GM15510 (cell line): Measurements from ENCODE around the gene CREB3L1.

Source experiments
- POLR2A ChIP-seq: IDR thresholded peaks from 3 replicates; pipeline ENCODE4 v1.6.1; 2011; ENCODE audit warnings: borderline replicate concordance; ENCODE audit not compliant: insufficient read length; ENCODE audit errors: extremely low read depth

The CREB3L1 gene

DNA sequence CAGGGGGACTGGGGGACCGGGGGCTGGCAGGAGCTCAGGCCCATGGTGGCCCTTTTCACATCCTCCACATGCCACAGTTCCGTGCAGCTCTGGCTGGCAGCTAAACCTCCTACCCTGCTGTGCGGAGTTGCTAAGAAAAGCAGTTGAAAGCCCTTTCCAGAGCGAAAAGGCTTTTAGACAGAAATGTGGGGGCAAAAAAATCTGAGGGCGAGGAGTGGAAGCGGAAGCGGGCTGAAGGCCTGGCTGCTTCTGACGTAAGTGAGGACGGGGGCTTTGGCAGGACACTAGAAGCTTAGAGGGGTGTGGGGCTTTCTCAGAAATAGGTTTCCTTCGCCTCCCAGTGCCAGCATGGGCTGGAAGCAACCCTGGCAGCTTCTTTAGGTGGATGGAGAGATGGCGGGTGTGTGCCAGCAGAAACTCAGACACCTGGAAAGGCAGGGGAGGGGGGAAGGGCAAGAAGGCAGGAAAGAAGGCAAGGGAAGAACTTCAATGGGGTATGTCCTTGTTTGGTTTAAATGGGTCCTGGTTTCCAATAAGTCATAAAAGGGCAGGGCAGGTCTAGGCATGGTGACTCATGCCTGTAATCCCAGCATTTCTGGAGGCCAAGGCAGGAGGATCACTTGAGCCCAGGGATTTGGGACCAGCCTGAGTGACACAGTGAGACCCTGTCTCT lies 58.6 kb downstream of the CREB3L1 start:
- no peak for TF ChIP-seq POLR2A

DNA sequence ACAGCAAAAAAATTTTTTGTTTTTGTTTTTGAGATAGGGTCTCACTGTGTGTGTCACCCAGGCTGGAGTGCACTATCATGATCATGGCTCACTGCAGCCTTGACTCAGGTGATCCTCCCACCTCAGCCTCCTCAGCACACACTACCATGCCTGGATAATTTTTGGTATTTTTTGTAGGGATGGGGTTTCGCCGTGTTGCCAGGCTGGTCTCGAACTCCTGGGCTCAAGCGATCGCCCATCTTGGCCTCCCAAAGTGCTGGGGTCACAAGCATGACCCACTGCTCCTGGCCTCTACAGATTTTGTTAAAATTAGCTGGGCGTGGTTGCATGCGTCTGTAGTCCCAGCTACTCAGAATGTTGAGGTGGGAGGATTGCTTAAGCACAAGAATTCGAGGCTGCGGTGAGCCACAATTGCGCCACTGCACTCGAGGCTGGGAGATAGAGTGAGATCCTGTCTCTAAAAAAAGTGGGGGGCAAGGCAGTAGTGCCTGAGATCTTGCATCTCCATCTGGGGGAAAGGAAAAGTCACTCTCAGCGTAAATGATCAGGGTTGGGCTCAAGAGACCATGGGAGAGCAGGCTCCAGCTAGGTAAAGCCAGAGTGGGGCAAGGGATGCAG lies 59.2 kb downstream of the CREB3L1 start:
- TF ChIP-seq POLR2A, result no peak

DNA sequence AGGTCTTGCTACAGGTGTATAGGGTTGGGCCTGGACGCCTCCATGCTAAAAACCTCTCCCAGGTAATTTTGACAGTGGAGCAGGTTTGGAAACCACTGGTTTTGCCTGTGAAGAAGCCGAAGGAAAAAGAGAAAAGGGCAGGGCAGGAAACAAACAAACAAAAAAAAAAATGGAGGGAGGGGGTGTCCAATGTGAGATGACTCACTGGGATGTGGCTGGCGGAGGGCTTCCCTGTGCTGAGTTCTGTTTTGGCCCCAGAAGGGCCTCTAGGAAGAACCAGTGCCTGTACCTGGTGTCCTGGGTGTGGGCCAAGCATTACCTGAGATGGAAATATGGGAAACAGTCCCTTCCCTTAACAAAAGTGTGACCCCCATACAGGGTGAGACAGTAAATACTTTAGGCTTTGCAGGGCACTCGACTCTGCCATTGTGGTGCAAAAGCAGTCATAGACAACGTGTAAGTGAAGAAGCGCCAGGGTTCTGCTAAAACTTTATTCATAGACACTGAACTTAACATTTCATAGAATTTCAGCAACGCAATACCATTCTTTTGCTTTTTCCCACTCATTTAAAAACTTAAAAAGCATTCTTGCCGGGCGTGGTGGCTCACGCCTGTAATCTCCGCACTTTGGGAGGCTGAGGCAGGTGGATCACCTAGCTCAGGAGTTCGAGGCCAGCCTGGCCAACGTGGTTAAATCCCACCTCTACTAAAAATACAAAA lies 60.3 kb downstream of the CREB3L1 start:
- TF ChIP-seq POLR2A, result no peak

GRCh38 chr11:46338636-46338987 lies 61.1 kb downstream of the CREB3L1 start:
- TF ChIP-seq POLR2A, result no peak

DNA sequence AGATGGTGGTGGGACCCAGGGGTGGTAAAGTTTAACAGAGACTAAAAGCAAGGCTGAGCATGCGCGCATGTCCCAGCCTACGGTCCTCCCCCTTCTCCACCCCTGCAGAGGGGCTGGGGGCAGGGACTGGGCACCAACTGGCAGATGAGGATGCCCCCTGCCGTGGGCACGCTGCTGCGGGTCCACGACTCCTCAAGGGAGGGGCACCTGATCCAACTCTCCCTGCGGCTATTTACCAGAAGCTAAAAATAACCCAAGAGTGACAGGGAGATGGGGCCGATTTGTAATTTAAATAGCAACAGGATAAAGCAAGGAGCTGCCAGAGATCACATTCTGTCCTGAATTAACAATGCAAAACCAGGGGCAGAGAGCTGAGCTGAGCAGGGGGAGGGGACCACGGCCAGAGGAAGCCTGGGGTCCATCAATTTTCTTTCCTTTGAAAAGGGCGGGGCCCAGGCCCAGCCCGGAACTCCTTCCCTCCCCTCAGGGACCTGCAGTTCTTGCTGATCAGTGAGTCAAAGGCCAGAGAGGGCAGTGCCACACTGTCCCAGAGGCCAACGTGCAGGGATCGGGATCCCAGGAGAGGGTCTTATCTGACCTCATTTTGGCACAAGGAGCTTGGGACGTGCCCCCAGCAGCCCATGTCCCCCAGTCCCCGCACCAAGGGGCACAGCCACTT lies 61.7 kb downstream of the CREB3L1 start:
- TF ChIP-seq POLR2A, result no peak

GRCh38 chr11:46339816-46340215 lies 62.4 kb downstream of the CREB3L1 start:
- no peak for TF ChIP-seq POLR2A

DNA sequence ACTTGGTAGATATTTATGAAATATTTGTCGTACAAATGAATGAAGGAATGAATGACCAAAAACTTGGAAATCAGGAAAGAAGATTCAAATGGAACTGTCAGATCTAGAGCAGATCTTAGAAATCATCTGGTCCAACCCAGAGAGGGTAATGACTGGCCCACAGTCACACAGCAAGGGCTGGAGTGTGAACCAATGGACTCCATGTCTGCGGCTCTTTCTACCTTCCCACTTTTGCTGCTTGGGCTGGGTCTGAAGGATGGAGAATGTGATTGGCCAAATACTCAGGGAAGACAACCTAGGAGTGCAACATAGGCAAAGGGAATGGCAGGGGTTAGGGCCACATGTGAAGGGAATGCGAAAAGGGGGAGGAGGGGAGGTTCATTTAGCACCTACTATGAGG lies 64.0 kb downstream of the CREB3L1 start:
- no peak for TF ChIP-seq POLR2A

DNA sequence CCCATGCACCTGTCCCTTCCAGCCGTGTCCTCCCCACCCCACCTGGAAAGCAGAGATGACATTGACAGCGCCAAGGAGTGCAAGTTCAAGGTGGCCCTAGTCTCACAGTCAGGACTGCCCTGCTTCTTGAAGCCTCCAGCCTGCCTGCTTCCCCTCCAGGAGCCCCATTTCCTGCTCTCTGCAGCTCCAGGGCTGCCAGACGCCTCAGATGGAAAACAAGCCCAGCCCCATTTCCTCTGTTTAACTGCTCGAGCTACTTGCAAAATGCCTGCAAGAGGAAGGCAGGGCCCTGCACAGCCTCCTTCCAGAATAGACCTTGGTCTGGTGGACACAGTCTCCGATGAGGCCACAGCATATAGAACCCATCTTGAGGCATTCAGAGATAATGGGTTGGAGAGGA lies 64.8 kb downstream of the CREB3L1 start:
- no peak for TF ChIP-seq POLR2A

GRCh38 chr11:46343520-46343919 lies 66.1 kb downstream of the CREB3L1 start:
- no peak for TF ChIP-seq POLR2A

- no peak for TF ChIP-seq POLR2A
Observed at GRCh38 chr11:46345131-46345597, 67.7 kb downstream of the CREB3L1 start.

- no peak for TF ChIP-seq POLR2A
Observed at GRCh38 chr11:46345881-46346484, 68.5 kb downstream of the CREB3L1 start.

GRCh38 chr11:46346886-46347636 lies 69.6 kb downstream of the CREB3L1 start, which contains the start of gene DGKZ:
Gene DGKZ (plus strand): TSS chr11:46347463. CDS start chr11:46347660, 197 bp downstream.
- TF ChIP-seq POLR2A, result peak; percentile 63

DNA sequence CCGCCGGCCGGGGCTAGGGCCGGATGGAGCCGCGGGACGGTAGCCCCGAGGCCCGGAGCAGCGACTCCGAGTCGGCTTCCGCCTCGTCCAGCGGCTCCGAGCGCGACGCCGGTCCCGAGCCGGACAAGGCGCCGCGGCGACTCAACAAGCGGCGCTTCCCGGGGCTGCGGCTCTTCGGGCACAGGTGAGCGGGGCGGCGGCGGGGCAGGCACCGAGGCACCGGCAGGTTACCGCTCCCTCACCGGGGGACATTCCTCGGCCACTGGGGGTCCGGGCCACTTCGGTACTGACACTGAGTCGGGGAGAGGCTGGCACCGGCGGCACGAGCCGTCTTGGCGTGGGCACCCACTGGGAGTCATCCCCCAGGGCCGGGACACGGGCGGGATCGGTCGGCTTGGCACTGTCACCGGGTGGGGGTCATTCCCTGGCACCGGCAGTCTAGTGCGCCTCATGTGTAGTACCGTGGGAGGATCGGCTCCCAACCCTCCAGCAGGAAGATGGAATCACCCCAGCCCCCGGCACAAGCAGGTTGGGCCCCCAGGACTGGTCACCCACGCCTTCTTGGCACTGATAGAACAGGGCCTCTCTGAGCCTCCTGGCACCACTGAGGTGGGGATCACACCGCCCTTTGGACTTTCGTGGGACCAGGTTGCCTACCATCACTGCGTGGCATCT lies 70.3 kb downstream of the CREB3L1 start:
- no peak for TF ChIP-seq POLR2A
